T-helper 1 cell treated with Interleukin-12 subunit alpha and Interleukin-12 subunit beta and Interleukin-4 antibody, amounts not matched to agents 30 μg/mL and 1 μg/mL, for 36 hours (primary cell): Measurements from ENCODE around the gene MYOM3.

Experiments
- H3K27ac Mint-ChIP-seq: one replicate; pipeline ENCODE4 v1.8.0; 2021; ENCODE audit warnings: mild to moderate bottlenecking, mixed read lengths
- H3K27me3 Mint-ChIP-seq: one replicate; pipeline ENCODE4 v1.8.0; 2021; ENCODE audit warnings: low read depth, mixed read lengths
- H3K36me3 Mint-ChIP-seq: one replicate; pipeline ENCODE4 v1.8.0; 2021; ENCODE audit warnings: low read depth, mixed read lengths
- H3K4me1 Mint-ChIP-seq: one replicate; pipeline ENCODE4 v1.8.0; 2021; ENCODE audit warnings: low read depth, mixed read lengths
- H3K4me3 Mint-ChIP-seq: one replicate; pipeline ENCODE4 v1.8.0; 2021; ENCODE audit warnings: mild to moderate bottlenecking, moderate library complexity, mixed read lengths
- H3K9me3 Mint-ChIP-seq: one replicate; pipeline ENCODE4 v1.8.0; 2021; ENCODE audit warnings: mixed read lengths

MYOM3 gene

DNA sequence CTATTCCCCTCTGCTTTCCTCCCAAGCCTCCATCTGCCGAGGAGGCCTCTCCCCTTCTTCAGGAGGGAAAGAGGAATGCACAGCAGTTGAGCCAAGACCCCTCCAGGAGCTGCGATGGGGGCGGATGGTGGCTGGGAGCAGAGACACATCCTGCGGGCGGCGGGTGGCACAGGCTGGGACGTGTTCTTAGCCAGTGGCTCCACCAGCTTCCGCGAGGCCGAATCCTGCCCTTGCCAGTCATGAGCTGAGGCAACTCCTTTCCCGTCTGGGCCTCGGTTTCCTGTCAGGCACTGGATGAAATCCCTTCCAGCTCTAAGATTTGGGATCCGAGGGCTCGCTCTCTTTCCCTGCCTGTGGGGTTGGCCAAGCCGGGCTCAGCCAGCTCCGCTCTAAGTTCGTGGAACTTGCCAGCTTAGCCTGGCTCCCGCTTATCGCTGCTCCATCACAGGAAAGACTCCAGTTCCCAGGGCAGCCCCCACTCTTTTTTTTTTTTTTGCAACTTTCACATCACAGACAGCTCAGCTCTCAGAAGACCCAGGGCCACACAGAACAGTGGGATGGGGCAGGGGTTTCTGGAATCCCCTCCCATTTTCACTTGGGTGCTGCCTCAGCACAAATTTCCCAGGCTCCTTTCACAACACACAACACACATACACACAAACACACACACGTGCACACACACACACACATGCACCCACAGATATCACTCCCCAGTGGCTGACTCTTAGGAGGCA is 506 bp downstream of the MYOM3 start:
- Mint-ChIP-seq H3K36me3 (no peaks in the 10 kb centered on the region), H3K9me3 (no peaks in the 10 kb centered on the region), H3K27ac (no peak overlapping the region), H3K27me3 (peaks cover 26% of the 10 kb centered on the region), H3K4me3 (no peak overlapping the region), H3K4me1 (peaks cover 4% of the 10 kb centered on the region)

DNA sequence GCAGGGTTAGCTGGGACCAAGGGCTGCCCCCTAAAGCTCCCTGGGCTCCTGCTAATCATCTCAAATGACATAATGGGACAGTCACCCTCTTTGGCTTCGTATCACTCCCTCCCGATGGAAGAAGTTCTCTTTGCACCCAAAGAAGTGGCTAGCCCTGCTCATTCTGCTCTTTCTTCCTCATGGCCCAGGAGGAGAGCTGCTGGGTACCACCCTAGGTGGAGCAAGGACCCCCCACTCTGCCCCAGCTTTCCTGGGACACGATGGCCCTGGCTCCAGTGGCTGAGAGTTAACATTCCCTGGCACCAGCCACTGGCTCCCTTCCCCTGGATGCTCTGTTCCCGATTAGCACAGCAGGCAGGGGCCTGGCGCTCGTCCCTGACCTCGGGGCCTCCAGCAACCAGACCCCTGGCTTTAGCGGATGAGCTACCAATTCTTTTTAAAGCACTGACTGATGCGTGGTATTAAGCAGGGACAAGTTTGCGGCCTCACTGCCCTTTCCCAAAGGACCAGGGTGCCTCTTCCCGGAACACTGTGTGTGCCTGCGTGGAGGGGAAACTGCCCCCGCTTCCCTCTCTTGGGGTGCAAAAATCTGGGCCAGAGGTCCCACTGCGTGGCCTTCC is 1.2 kb downstream of the MYOM3 start:
- Mint-ChIP-seq H3K4me1 (peaks cover 4% of the 10 kb centered on the region), H3K27me3 (peaks cover 21% of the 10 kb centered on the region), H3K4me3 (no peak overlapping the region), H3K9me3 (no peaks in the 10 kb centered on the region), H3K27ac (no peak overlapping the region), H3K36me3 (no peaks in the 10 kb centered on the region)

DNA sequence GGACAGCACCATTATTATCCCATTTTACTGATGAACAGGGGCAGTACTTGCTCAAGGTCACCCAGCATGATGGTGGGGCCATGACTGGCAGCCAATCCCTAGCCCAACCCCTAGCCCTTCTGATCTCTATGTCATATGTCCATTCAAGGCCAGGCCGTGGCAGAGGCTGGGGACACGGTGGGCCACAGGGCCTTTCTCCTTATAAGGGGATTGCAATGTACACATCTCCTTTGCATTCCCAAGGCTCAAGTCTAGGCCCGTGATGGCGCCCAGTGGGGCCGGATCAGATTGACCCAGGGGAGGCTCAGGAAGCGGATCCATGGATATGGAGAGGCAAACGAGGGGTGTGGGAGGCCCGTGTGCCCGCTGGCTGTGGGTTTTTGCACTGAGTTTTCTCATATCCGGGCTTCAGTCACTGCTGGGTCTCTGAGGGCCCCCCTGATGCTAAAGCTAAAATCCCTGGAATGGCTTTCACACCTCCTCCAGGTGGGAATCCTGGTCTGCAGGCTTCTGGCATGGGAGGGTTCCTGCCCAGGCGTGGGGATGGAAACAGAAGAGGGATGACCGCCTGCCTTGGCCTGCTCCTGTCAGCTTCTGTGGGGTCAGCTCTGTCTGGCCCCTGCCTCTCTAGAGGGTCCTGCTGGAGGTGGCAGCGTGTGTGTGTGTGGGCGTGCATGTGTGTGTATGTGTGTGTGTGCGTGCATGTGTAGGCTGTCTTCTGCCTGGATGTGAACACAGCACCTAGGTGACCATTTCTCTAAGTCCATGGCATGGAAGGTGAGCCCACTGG is 2.1 kb downstream of the MYOM3 start:
- Mint-ChIP-seq H3K36me3 (no peaks in the 10 kb centered on the region), H3K27me3 (peaks cover 21% of the 10 kb centered on the region), H3K4me3 (no peak overlapping the region), H3K9me3 (no peaks in the 10 kb centered on the region), H3K4me1 (peaks cover 4% of the 10 kb centered on the region), H3K27ac (no peak overlapping the region)

DNA sequence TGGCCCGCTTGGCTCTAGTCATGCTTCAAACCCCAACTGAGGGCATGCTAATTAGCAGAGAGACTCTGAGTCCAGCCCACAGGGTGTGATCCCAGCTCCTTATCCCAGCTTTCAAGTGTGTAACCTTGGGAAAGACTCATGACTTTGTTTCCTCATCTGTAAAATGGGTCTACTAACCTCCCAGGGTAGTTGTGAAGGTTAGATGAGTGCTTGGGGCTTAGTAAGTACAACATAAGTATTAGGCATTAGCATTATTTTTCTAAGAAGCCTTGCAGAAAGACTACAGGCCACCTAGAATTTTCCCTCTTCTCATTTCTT is 2.8 kb downstream of the MYOM3 start:
- H3K4me3 Mint-ChIP-seq, result no peak overlapping the region
- peaks cover 4% of the 10 kb centered on the region for H3K4me1 Mint-ChIP-seq
- H3K27ac Mint-ChIP-seq, result no peak overlapping the region
- no peaks in the 10 kb centered on the region for H3K36me3 Mint-ChIP-seq
- peaks cover 20% of the 10 kb centered on the region for H3K27me3 Mint-ChIP-seq
- H3K9me3 Mint-ChIP-seq, result no peaks in the 10 kb centered on the region

DNA sequence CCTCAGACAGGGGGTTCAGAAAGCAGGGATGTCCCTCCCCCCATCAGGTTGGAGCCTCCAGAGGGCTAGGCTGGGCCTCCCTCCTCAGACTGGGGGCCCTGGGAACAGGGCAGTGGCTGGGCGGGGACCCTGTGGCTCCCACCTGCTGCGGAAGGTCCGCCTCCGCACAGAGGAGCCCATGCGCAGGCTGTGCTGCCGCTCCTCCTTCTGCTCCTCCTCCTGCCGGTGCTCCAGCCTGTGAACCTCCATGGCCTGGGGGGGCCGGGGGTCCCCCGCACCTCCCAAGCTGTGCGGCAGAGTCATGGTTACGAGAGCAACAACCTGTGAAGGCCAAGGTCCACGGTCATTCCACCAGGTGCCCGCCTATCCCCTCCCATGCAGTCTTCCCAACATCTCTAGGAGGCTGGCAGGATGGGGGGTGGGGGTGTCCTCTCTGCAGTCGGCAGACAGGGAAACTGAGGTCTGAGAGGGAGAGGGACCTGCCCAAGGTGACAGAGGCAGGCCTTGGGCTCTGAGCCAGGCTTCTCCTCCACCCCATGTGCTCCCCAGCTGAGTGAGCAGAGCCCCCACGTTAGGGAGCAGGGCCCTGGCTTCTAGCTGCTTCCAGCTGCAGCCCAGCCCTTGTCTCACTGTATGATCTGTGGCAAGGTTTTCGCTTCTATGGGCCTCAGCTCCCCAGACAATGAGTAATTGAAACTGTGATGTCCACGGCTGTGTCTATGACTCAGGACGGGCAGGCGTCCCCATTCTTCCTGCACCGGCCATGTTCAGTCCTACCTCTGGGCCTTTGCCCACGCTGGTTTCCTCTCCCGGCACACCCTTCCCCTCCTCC is 3.4 kb downstream of the MYOM3 start:
- Mint-ChIP-seq H3K27me3 (peaks cover 17% of the 10 kb centered on the region), H3K9me3 (no peaks in the 10 kb centered on the region), H3K4me1 (peaks cover 4% of the 10 kb centered on the region), H3K36me3 (no peaks in the 10 kb centered on the region), H3K27ac (no peak overlapping the region), H3K4me3 (no peak overlapping the region)

DNA sequence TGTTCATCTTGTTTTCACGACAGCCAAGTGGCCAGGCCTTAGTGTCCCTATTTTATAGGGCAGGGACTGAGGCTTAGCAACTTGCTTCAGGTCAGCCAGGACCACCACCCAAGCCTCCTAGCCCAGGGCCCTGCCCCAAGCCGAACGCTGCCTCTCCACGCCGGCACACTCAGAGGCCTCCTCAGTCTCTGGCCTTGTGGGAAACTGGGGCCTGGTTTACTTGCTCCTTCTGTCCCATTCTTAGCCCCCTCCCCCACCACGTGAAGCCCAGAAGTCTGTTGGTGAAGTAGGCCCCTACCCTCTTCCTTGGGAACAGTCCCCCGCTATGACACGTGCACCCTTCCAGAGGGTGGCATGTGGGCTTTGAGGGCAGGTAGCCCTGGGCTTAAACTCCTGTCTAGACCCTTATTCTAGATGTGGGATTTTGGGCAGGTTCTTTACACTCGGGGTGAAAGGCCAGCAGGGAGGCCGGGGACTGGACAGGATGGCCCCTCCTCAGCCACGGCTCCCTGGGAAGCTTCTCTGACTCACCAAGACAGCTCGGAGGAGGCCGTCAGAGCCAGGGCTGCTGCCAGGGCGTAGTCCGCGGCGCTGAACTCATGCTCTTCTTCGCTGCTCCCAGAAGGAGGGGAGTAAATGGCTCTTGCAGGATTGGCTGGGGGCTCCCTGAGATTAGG is 4.3 kb downstream of the MYOM3 start:
- H3K9me3 Mint-ChIP-seq, result no peaks in the 10 kb centered on the region
- no peak overlapping the region for H3K4me3 Mint-ChIP-seq
- no peaks in the 10 kb centered on the region for H3K36me3 Mint-ChIP-seq
- H3K27me3 Mint-ChIP-seq, result peaks cover 10% of the 10 kb centered on the region
- H3K4me1 Mint-ChIP-seq, result peaks cover 4% of the 10 kb centered on the region
- H3K27ac Mint-ChIP-seq, result no peak overlapping the region

DNA sequence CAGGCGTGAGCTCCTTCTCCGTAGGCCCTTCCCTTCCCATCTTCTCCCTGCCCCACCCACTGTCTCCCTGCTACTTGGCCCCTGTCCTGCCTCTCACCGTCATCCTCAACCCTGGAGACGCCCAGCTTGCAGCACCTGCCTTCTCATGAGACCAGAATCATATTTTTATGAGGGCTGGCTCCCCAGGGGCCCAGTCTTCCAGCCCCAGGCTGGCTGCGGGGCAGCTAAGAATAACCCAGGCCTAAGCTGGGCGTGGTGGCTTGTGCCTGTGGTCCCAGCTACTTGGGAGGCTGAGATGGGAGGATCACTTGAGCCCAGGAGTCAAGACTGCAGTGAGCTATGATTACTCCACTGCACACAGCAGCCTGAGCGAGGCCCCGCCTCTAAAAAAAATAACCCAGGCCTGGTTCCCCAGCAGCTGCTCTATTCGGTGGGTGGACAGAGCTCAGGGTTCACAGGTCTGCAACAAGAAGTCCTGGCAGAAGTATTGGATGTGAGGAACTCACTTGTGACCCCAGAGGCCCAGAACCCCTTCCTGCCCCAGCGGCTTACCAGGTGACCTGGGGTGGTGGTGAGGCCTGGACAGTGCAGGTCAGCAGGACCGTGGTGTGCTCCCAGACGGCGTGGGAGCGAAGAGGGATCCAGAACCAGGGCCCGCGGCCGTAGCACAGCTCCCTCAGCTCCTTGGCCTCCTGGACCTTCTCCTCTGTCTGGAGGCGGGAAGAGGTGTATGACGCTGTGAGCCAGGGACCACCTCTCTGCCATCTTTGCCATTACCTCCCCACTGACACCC is 6.4 kb downstream of the MYOM3 start:
- Mint-ChIP-seq H3K27ac (no peak overlapping the region), H3K4me1 (no peaks in the 10 kb centered on the region), H3K36me3 (no peaks in the 10 kb centered on the region), H3K9me3 (no peaks in the 10 kb centered on the region), H3K4me3 (no peak overlapping the region), H3K27me3 (no peaks in the 10 kb centered on the region)

DNA sequence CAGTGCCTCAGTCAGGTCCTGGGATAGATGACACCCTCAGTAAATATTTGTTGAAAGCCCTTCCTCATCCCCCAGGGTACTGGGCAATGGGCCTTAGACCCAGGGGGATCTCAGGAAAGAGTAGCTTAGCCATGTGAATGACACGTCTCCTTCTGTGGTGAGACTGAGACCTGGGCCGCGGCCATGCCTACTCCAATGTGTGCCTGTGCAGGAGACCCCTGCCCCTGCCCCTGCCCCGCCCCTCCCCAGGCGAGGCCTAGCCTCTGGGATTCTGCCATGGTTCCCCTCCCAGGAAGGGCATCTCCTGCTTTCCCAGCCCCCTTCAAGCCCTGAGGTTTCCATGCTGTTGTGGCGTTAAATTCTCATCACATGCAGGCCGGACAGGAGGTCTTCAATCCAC is 7.1 kb downstream of the MYOM3 start:
- Mint-ChIP-seq H3K9me3 (no peaks in the 10 kb centered on the region), H3K27me3 (no peaks in the 10 kb centered on the region), H3K4me3 (no peak overlapping the region), H3K36me3 (no peaks in the 10 kb centered on the region), H3K27ac (no peak overlapping the region), H3K4me1 (no peaks in the 10 kb centered on the region)

DNA sequence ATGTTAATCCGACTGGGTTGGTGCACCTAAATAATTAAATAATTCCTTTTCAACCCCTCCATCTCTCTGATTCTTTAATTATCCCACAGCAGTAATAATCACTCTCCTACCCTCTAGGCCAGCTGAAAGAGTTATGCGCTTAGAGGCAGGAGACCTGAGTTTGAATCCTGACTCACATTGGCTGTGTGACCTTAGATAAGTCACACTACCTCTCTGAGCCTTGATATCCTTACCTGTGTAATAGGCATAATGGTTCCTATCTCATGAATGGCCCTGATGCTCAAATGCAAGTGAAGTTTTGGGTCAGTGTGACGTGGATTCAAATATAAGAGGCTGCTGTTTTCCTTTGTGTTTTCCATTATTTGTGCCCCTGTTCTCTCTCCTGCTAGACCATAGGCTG is 8.1 kb downstream of the MYOM3 start:
- H3K27ac Mint-ChIP-seq, result no peak overlapping the region
- H3K36me3 Mint-ChIP-seq, result no peaks in the 10 kb centered on the region
- no peaks in the 10 kb centered on the region for H3K4me1 Mint-ChIP-seq
- H3K4me3 Mint-ChIP-seq, result no peak overlapping the region
- no peaks in the 10 kb centered on the region for H3K9me3 Mint-ChIP-seq
- no peaks in the 10 kb centered on the region for H3K27me3 Mint-ChIP-seq

DNA sequence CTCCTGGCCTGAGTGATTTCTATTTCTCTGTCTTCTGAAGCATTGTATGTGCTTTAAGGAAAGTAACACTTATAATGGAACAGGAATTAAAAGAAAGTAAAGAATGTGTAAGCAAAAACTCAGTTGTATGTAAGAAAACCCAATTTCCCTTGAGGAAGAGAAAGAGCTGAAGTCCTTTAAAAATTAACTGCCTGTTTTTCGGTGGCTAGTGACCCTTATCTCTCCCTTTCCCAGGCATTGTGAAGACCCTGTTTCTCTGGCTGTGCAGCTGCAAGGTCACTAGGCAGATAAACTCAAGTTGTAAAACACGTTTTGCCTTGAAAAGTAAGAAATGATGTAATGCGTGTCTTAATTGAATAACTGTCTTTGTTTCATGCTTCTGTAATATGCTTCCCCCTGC is 8.5 kb downstream of the MYOM3 start:
- Mint-ChIP-seq H3K36me3 (no peaks in the 10 kb centered on the region), H3K27me3 (no peaks in the 10 kb centered on the region), H3K4me3 (no peak overlapping the region), H3K9me3 (no peaks in the 10 kb centered on the region), H3K4me1 (no peaks in the 10 kb centered on the region), H3K27ac (no peak overlapping the region)

DNA sequence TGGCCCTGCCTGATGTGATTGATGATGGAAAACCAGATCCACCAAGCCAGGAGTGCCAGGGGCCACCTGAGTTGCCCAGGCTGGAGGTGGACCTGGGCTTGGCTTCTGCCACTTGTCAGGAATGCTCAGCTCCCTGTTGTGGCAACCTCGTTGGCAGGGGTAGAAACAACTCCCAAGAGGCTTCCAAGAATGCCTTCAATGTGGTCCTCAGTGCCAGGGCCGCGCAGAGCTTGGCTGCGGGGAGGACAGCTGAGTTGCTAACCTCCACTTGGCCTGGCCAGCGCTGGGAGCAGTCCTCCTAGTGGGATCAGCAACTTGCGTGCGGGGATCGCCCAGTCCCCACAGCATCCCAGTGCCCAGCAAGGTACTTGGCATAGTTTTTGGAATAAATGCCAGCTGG is 9.0 kb downstream of the MYOM3 start:
- H3K27me3 Mint-ChIP-seq, result no peaks in the 10 kb centered on the region
- H3K4me3 Mint-ChIP-seq, result no peak overlapping the region
- no peak overlapping the region for H3K27ac Mint-ChIP-seq

DNA sequence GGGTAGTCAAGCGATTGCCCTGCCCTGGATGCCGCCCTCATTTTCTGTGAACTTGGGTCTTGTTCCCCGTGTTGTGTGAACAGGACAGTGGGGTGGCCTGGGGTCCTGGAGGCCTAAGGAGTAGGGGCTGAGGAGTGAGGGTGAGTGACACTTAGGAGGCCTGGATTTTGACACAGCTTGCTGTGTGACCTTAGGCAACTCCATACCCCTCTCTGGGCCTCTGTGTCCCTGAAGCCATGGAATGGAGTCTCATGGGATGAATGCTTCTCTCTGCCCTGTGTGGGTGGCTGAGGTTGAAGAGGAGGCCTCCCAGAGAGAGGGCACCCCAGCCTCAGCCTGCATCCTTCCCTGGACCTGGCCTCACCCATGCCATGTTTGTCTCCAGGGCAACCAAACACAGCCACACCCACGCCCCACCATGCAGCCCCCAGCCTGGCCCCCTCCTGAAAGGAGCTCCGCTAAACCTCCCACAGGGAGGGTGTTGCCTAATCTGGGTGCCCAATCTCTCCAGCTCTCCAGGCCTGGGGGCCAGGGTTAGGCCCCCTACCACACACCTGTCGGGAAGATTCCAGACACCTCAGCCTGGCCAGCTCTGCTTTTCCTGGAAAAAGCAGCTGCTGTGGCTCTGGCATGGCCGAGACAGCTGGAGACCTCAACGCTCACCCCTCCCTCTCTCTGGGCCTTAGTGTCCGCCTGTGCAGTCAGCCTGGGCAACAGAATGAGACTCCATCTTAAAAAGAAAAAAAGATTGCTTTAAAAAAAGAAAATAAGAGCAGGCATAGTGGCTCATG is 9.9 kb downstream of the MYOM3 start:
- H3K36me3 Mint-ChIP-seq, result no peaks in the 10 kb centered on the region
- no peaks in the 10 kb centered on the region for H3K4me1 Mint-ChIP-seq
- no peaks in the 10 kb centered on the region for H3K27me3 Mint-ChIP-seq
- H3K9me3 Mint-ChIP-seq, result no peaks in the 10 kb centered on the region
- no peak overlapping the region for H3K4me3 Mint-ChIP-seq
- no peak overlapping the region for H3K27ac Mint-ChIP-seq

More for the DNA sequence above, 9.0 kb downstream of the MYOM3 start:
- no peaks in the 10 kb centered on the region for H3K4me1 Mint-ChIP-seq
- H3K36me3 Mint-ChIP-seq, result no peaks in the 10 kb centered on the region
- no peaks in the 10 kb centered on the region for H3K9me3 Mint-ChIP-seq
